Muscle of back (tissue), 11 donors: ENCODE results near the gene ZNF521. TPM values are rescaled to one million over a fixed set of nuclear protein-coding genes. Genes with fewer than 3 reads are reported as not detected.

Experiments
- DNase-seq, 3 donors: peaks; one replicate each; pipeline versions ENCODE4 v3.0.0 to v3.0.0-alpha.2; 2013
- polyA plus RNA-seq, 10 donors: library from polyadenylated mRNA; unstranded; fragments of 120-200 nt; gene quantifications; one replicate each; pipeline ENCODE4 v1.2.1, GENCODE V29; 2013; ENCODE audit not compliant: insufficient read length in 10 of 10

ZNF521 gene
- polyA plus RNA-seq, 10 donors, result 36.4 to 54.8 (median 43.6) TPM

- no peak for DNase-seq
These were observed 98.2 kb downstream of the ZNF521 start for GRCh38 chr18:25253779-25254178.

- no peak for DNase-seq
These were observed 98.8 kb downstream of the ZNF521 start for GRCh38 chr18:25253136-25253535.

- peak in 1 of 3 donors; percentile 58 for DNase-seq
These were observed 100.9 kb downstream of the ZNF521 start for GRCh38 chr18:25251068-25251467.

- peak in 2 of 3 donors; percentile 44 to 70 for DNase-seq
These were observed 101.5 kb downstream of the ZNF521 start for GRCh38 chr18:25250474-25250851.

DNA sequence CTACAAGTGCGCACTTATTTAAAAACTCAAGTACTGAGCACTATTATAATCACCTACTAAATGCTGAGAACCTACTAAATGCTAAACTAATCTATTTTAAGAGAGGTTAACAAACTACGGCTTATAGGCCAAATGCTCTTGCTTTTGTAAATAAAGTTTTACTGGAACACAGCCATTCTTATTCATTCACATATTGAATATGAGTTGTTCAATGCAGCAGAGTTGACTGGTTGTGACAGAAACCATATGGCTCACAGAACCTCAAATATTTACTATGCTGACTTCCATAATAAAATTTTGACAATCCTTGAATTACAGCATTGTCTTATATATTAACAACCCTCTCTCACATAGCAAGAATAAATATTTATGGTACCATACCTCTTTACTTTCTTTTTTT lies 103.2 kb downstream of the ZNF521 start:
- no peak for DNase-seq

- peak in 1 of 3 donors; percentile 67 for DNase-seq
These were observed 104.2 kb downstream of the ZNF521 start for GRCh38 chr18:25247725-25248124.

- DNase-seq, result no peak
These were observed 106.9 kb downstream of the ZNF521 start for GRCh38 chr18:25244924-25245698.

- no peak for DNase-seq
These were observed 107.8 kb downstream of the ZNF521 start for GRCh38 chr18:25244170-25244569.

DNA sequence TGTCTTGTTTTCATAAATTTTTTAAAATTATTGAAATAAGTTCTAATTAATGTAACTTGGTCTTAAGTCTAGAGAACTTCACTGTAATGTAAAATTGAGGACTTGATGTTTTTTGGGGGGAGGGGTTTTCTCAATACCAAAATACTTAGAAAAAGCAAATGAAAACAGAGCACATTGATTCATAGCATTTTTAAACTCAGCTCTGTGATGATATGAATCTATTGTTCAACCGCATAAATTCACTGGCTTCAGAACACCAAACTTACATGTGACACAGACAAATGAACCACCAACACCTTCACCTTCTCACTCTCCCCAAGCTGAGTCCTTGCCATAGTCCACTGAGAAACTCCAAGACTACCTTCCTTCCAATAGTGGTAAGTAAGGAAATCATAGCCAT lies 108.2 kb downstream of the ZNF521 start:
- no peak for DNase-seq

- no peak for DNase-seq
These were observed 108.7 kb downstream of the ZNF521 start for GRCh38 chr18:25243257-25243656.

GRCh38 chr18:25240420-25240770 lies 111.6 kb downstream of the ZNF521 start:
- no peak for DNase-seq

DNA sequence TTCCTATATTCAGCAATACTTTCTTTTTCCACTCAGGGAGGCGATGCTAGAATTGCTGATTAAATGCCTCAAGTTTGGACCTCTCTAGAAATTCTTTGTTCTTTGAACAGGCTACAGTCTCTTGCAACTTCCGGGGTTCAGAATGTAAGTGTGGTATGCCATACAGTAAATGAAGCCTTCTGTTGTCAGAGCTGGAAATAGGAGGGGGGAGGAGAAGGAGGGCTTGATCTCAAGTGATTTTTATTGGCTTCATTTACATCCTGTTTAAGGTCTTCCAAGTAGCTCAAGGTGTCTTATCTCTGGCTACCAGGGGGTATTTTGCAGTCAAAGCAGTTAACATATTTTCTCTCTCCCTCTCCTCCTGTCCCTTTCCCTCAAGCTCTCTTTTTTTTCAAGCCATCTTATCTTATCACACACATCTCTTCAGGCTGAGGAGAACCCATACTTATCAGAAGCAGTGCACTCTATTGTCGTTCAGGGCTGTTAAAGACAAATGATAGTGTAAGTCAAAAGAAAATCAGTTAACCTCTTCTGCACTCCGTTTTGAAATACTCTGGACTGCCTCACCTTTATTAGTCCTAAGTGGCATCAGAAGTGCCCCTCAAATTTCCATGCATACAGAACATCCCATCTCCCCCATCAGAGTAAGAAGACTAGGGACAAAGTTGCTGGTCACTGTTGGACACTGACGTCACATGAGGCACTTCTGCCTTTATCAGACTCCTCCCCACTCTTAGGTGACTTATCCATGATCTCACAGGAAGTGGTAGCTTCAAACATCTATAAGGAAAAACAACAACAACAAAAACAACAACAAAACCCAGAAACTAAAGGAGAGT lies 112.2 kb downstream of the ZNF521 start:
- DNase-seq, result no peak

GRCh38 chr18:25239151-25239550 lies 112.8 kb downstream of the ZNF521 start:
- no peak for DNase-seq

DNA sequence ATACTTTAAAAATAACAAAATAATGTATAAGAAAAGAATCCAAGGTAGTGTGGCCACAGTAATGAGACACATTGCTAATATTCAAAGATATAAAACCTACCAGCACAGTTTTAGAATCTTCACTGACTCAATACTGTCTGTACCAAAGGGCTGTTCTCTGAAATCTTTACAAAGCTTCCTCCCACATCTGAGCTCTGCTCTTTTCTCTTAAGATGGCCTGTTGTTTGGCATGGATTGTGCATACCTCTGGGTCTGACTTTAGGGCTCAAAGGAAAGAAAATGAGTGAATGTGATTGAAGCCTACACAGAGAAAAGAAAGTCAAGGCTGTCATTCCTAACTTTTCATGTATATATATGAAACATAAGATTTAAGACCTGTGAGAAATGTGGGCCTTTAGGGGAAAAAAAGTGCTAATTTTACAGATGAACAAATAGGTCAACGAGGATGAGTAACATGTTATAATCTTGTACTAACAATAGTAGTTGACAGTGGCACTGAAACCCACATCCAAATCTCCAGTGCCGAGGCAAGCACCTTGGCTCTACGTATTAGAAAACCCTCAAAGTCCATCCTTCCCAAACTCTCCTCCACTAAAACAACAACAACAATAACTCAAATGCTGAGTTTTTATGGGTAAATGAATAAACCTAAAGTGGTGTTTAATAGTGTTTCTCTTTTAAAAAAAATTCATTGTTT lies 114.2 kb downstream of the ZNF521 start:
- no peak for DNase-seq

- no peak for DNase-seq
These were observed 115.2 kb downstream of the ZNF521 start for GRCh38 chr18:25236736-25237135.

- no peak for DNase-seq
These were observed 116.4 kb downstream of the ZNF521 start for GRCh38 chr18:25235401-25236042.

GRCh38 chr18:25234740-25235345 lies 117.1 kb downstream of the ZNF521 start:
- DNase-seq, result no peak

DNA sequence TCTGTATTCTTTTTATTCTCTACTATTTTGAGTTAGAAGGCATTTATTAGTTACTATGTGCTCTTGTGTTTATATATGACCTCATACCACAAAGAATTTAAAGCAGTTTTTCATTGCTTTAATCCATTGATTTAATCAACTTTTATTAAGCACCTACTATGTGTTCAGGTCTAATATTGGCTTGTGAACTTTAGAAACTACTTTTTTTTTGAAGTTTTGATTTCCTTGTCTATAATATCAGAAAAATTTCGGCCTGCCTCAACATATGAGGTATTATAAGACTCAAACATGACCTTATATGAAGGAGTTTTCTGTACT lies 117.7 kb downstream of the ZNF521 start:
- DNase-seq, result no peak

GRCh38 chr18:25233528-25234321 lies 118.2 kb downstream of the ZNF521 start:
- peak; percentile 29 to 57 (median 37) for DNase-seq

DNA sequence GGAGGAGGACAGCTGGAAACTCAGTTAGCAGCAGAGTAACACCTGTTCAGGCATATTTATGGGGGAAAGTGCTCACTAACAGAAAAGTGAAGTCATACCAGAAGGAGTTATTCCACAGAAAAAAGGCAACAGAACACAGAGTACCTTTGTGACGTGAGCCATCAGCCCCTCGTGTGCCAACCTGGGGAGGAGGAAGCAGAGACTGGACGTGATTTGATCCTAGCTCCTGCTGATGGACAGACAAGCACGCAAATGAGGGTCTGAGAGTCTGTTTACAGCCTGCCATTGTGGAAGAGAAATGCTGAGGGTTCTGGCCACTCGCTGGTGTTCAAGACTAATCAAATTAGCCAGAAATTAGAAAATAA lies 120.7 kb downstream of the ZNF521 start:
- no peak for DNase-seq
